GM10248 (cell line): ENCODE measurements around the gene PPP4R1.

ENCODE experiments used
- CTCF ChIA-PET: fragments of 300-600 bp; sonication (Branson Sonifier 250); formaldehyde crosslinking; extraction: SDS; loops from one replicate; lab custom pipeline; 2021; ENCODE audit warnings: antibody characterized with exemption; lab: Yijun Ruan, JAX
- POLR2A ChIA-PET: fragments of 350-650 bp; sonication (Branson Sonifier 250); formaldehyde crosslinking; extraction: SDS; loops from one replicate; lab custom pipeline; 2020; ENCODE audit warnings: antibody characterized with exemption; lab: Yijun Ruan, JAX
- DNase-seq: peaks from one replicate; pipeline ENCODE4 v3.0.0; 2012; ENCODE audit errors: extremely low spot score
- CTCF ChIP-seq: IDR thresholded peaks from 2 replicates; pipeline ENCODE4 v1.5.1; 2012; ENCODE audit warnings: mild to moderate bottlenecking, low read depth; ENCODE audit errors: extremely low read depth, missing control alignments, control extremely low read depth

The PPP4R1 gene

GRCh38 chr18:9655232-9655767, 40.9 kb upstream of the PPP4R1 start:
- POLR2A ChIA-PET: no interaction called here
- TF ChIP-seq CTCF: no peak
- CTCF ChIA-PET: interaction anchor here (1.1 kb wide), 1 partner anchor 15 kb away, joined by 3 read pairs; no protein-coding TSS in a partner anchor
- no peak for DNase-seq

- DNase-seq: no peak
These were observed 39.0 kb upstream of the PPP4R1 start for GRCh38 chr18:9653390-9653789.

GRCh38 chr18:9649164-9649540, 34.8 kb upstream of the PPP4R1 start:
- CTCF ChIA-PET: interaction anchor here (0.8 to 1.2 kb wide), 3 partner anchors 12 to 103 kb away, joined by 3 read pairs; no protein-coding TSS in a partner anchor
- TF ChIP-seq CTCF: no peak
- POLR2A ChIA-PET: interaction anchor here (0.6 kb wide), 2 partner anchors 24 to 31 kb away, joined by 5 to 7 read pairs; no protein-coding TSS in a partner anchor
- DNase-seq: no peak

More at GRCh38 chr18:9653390-9653789, 39.0 kb upstream of the PPP4R1 start:
- ChIA-PET CTCF (no interaction called here), POLR2A (no interaction called here)
- no peak for TF ChIP-seq CTCF

- TF ChIP-seq CTCF: no peak
- CTCF ChIA-PET: interaction anchor here (0.8 to 1.2 kb wide), 3 partner anchors 12 to 103 kb away, joined by 3 read pairs; no protein-coding TSS in a partner anchor
- POLR2A ChIA-PET: no interaction called here
- DNase-seq: peak; percentile 31
These were observed 34.2 kb upstream of the PPP4R1 start for GRCh38 chr18:9648431-9649163.

- TF ChIP-seq CTCF: no peak
- DNase-seq: no peak
- ChIA-PET CTCF (interaction anchor here (0.9 to 1.2 kb wide), 3 partner anchors 14 to 104 kb away, joined by 3 to 4 read pairs (median 3); no protein-coding TSS in a partner anchor), POLR2A (no interaction called here)
These were observed 33.4 kb upstream of the PPP4R1 start for GRCh38 chr18:9647496-9648323.

GRCh38 chr18:9643549-9643948, 29.2 kb upstream of the PPP4R1 start:
- no peak for TF ChIP-seq CTCF
- no peak for DNase-seq
- ChIA-PET POLR2A (no interaction called here), CTCF (no interaction called here)
